Dermis blood vessel endothelial cell (primary cell): ENCODE measurements around the gene SMIM1. TPM values are rescaled to one million over a fixed set of nuclear protein-coding genes. Genes with fewer than 3 reads are reported as not detected.

Source experiments
- DNase-seq: peaks from one replicate; pipeline ENCODE4 v3.0.0; 2010
- total RNA-seq: library from RNA; depleted of rRNA; stranded (reverse); fragments of >200 nt; gene quantifications from 2 replicates; pipeline ENCODE4 v1.2.3, GENCODE V29; 2014

Gene SMIM1
- total RNA-seq = 0.56 and 1.5 TPM in 2 replicates

GRCh38 chr1:3772715-3773571, at the start of gene SMIM1:
Gene SMIM1, plus strand, starts transcription at chr1:3772749. Its CDS starts 2,625 bp downstream, at chr1:3775374.
- no peak for DNase-seq

GRCh38 chr1:3722846-3723245, 49.7 kb upstream of the SMIM1 start:
- no peak for DNase-seq

- peak; percentile 81 for DNase-seq
Observed at GRCh38 chr1:3724416-3725030, 48.0 kb upstream of the SMIM1 start.

GRCh38 chr1:3725366-3725765, 47.2 kb upstream of the SMIM1 start:
- no peak for DNase-seq

- DNase-seq = peak; percentile 54
Observed at GRCh38 chr1:3727042-3727824, 45.3 kb upstream of the SMIM1 start.

GRCh38 chr1:3727825-3728776, 44.4 kb upstream of the SMIM1 start:
- no peak for DNase-seq

GRCh38 chr1:3729594-3730542, 42.7 kb upstream of the SMIM1 start:
- DNase-seq = no peak

GRCh38 chr1:3730543-3731247, 41.9 kb upstream of the SMIM1 start:
- DNase-seq = no peak

GRCh38 chr1:3731583-3732433, 40.7 kb upstream of the SMIM1 start:
- DNase-seq = no peak

GRCh38 chr1:3732434-3733093, 40.0 kb upstream of the SMIM1 start:
- DNase-seq = peak; percentile 30

GRCh38 chr1:3733094-3733882, 39.3 kb upstream of the SMIM1 start:
- no peak for DNase-seq

GRCh38 chr1:3733883-3734589, 38.5 kb upstream of the SMIM1 start:
- no peak for DNase-seq

- no peak for DNase-seq
Observed at GRCh38 chr1:3734602-3735001, 37.9 kb upstream of the SMIM1 start.

GRCh38 chr1:3735027-3735681, 37.4 kb upstream of the SMIM1 start:
- no peak for DNase-seq

- DNase-seq = no peak
Observed at GRCh38 chr1:3735688-3736087, 36.9 kb upstream of the SMIM1 start.

- no peak for DNase-seq
Observed at GRCh38 chr1:3736131-3736561, 36.4 kb upstream of the SMIM1 start.

- no peak for DNase-seq
Observed at GRCh38 chr1:3736708-3737107, 35.8 kb upstream of the SMIM1 start.
